Lung (tissue), 12 donors: ENCODE data around the gene UGT2A1. TPM values are rescaled to one million over a fixed set of nuclear protein-coding genes. Genes with fewer than 3 reads are reported as not detected.
A peak's percentile ranks its signal among the peaks of the same experiment; 100 is the strongest.

Source experiments
- ATAC-seq: fragments of 200-7000 bp; cut with Tn5 transposase; one replicate; pipeline ENCODE4 v1.9.1; 2020; ENCODE audit warnings: moderate number of reproducible peaks; ENCODE audit not compliant: insufficient read depth, low FRiP score
- DNase-seq, 3 donors: peaks; one replicate each; pipeline ENCODE4 v3.0.0-alpha.2; 2013 to 2017
- H3K27ac ChIP-seq, 2 donors: one replicate each; pipeline ENCODE4 v1.5.1; 2013; ENCODE audit warnings: mild to moderate bottlenecking in 2 of 2, moderate library complexity in 2 of 2, control low read depth in 1 of 2, inconsistent platforms in 1 of 2, low read depth in 1 of 2, low read length in 1 of 2
- H3K27me3 ChIP-seq, 3 donors: one replicate each; pipeline ENCODE4 v1.5.1; 2013; ENCODE audit warnings: low read length in 2 of 3; ENCODE audit not compliant: control insufficient read depth in 3 of 3, insufficient read depth in 3 of 3
- H3K36me3 ChIP-seq, 4 donors: one replicate each; pipeline ENCODE4 v1.5.1; 2013; ENCODE audit warnings: low read length in 4 of 4, mild to moderate bottlenecking in 1 of 4, moderate library complexity in 1 of 4; ENCODE audit not compliant: control insufficient read depth in 4 of 4, insufficient read depth in 4 of 4
- H3K4me1 ChIP-seq, 5 donors: one replicate each; pipeline ENCODE4 v1.5.1; 2013; ENCODE audit warnings: low read length in 5 of 5, mild to moderate bottlenecking in 2 of 5, moderate library complexity in 1 of 5; ENCODE audit not compliant: control insufficient read depth in 5 of 5, insufficient read depth in 5 of 5
- H3K4me3 ChIP-seq: one replicate; pipeline ENCODE4 v1.5.1; 2013; ENCODE audit warnings: mild to moderate bottlenecking, control low read depth, moderate library complexity
- H3K9ac ChIP-seq, 2 donors: one replicate each; pipeline ENCODE4 v1.5.1; 2013; ENCODE audit warnings: low read length in 2 of 2, control low read depth in 1 of 2; ENCODE audit not compliant: insufficient read depth in 1 of 2
- H3K9me3 ChIP-seq, 4 donors: one replicate each; pipeline ENCODE4 v1.5.1; 2013; ENCODE audit warnings: low read length in 3 of 4, mild to moderate bottlenecking in 1 of 4, moderate library complexity in 1 of 4; ENCODE audit not compliant: control insufficient read depth in 4 of 4, insufficient read depth in 3 of 4
- CTCF ChIP-seq: IDR thresholded peaks from 2 replicates; pipeline ENCODE4 v1.5.1; 2012; ENCODE audit warnings: mild to moderate bottlenecking; ENCODE audit errors: control extremely low read depth, extremely low read depth
- WGBS, 2 donors: extraction: QIAGEN DNeasy Blood & Tissue Kit; methylation state at CpG; one replicate each; pipeline ENCODE4 v1.1.7; 2013; 5-methylcytosine and 5-hydroxymethylcytosine counted together
- polyA plus RNA-seq, 2 donors: library from polyadenylated mRNA; stranded (reverse); fragments of 200-250 nt; gene quantifications; one replicate each; pipeline ENCODE4 v1.2.1, GENCODE V29; 2013
- total RNA-seq, 2 donors: library from RNA; depleted of rRNA in 1 of 2; stranded (reverse); fragments of >200 nt in 1 of 2; gene quantifications; one replicate each; pipeline ENCODE4 v1.2.1, GENCODE V29; 2014 to 2021
- donor health status: control.
- donor health status: control.
- donor health status: Bipolar disorder and iron deficiency.
- donor health status: healthy.
- donor health status: DM: yes; HTN: yes; CAD: no.

UGT2A1 gene
- total and polyA plus RNA-seq, 4 donors: 0.13 TPM; not detected in 3

DNA sequence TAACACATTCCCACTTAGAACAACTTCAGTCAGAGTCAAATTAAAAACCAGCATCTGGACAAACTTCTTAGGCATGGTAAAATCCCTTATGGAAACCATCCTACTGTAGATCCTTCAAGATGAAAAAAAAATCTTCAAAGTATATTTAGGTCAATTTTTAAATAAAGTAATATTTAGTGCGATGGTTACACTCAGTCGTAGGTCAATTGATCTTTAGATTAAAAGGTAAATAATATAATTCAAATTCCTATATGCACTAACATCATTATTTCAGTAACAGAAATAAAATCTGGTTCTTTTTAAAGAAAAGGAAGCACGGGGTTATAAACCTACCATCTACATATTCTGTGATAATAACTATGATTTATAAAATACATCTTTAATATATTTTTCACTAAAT is 13.5 kb downstream of the UGT2A1 start, which contains the start of gene UGT2A2:
UGT2A2 (minus strand) TSS at position 101 of the 400 bp plus-strand sequence; CDS start at position 99, 2 bp downstream.
- Histone ChIP-seq H3K27ac (no peak within 1 kb of the TSS), H3K36me3 (no peaks in the 10 kb centered on the region), H3K9ac (no peak within 1 kb of the TSS), H3K9me3 (no peaks in the 10 kb centered on the region), H3K27me3 (no peaks in the 10 kb centered on the region), H3K4me1 (no peaks in the 10 kb centered on the region), H3K4me3 (no peak within 1 kb of the TSS)
- ATAC-seq (no peak), DNase-seq (no peak)
- WGBS, 2 donors: 92 to 97% methylated on average over 3 of the region's 3 CpGs
- TF ChIP-seq CTCF: no peak

DNA sequence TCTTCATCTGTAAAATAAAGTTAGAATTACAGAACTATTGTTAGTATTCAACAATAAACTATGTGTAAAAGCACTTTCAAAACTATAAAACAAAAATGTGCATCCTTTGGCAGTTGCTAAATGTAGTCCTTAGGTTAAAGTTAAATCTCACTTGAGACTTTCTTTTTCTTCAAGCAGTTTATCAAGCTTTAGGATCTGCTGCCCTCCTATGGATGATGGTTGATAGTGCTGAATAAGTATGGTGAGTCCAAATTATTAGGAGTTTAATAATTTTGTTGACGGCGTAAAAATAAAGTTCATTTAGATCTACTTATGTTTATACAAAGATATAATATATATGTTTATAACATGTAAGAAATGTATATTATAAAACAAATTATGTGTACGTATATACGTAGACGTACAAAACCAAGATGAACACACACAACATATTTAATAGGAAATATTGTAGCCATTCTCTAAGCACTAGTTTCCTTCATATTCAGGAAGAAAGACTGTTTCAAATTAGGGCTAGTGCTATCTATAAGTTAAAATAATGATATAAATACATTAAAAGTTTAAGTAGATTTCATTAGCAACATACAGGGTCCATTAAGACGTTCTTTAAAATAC is 35.9 kb downstream of the UGT2A1 start:
- 74 to 82% methylated on average over 6 of the region's 6 CpGs for WGBS, 2 donors
- ATAC-seq: no peak

GRCh38 chr4:69610484-69610883 is 42.6 kb downstream of the UGT2A1 start:
- Histone ChIP-seq H3K27ac (no peak overlapping the region), H3K9me3 (no peaks in the 10 kb centered on the region), H3K4me1 (no peaks in the 10 kb centered on the region), H3K9ac (no peak overlapping the region), H3K4me3 (no peak overlapping the region), H3K36me3 (no peaks in the 10 kb centered on the region), H3K27me3 (no peaks in the 10 kb centered on the region)
- no peak for TF ChIP-seq CTCF
- ATAC-seq (no peak), DNase-seq (no peak)
- 60 to 79% methylated on average over 1 of the region's 1 CpG for WGBS, 2 donors

More for the DNA sequence above, 35.9 kb downstream of the UGT2A1 start:
- Histone ChIP-seq H3K4me1 (no peaks in the 10 kb centered on the region), H3K4me3 (no peak overlapping the region), H3K27ac (no peak overlapping the region), H3K9me3 (peaks cover 0 to 2% (median 0%) of the 10 kb centered on the region in 4 donors), H3K9ac (no peak overlapping the region), H3K27me3 (no peaks in the 10 kb centered on the region), H3K36me3 (no peaks in the 10 kb centered on the region)
- DNase-seq: peak in 2 of 3 donors; percentile 65 to 72
- TF ChIP-seq CTCF: peak; percentile 9

GRCh38 chr4:69601065-69601464 is 52.0 kb downstream of the UGT2A1 start:
- Histone ChIP-seq H3K27ac (no peak overlapping the region), H3K9me3 (no peaks in the 10 kb centered on the region), H3K36me3 (no peaks in the 10 kb centered on the region), H3K4me3 (no peak overlapping the region), H3K9ac (no peak overlapping the region), H3K4me1 (no peaks in the 10 kb centered on the region), H3K27me3 (no peaks in the 10 kb centered on the region)
- WGBS, 2 donors: 80 to 84% methylated on average over 4 of the region's 4 CpGs
- DNase-seq (no peak), ATAC-seq (no peak)
- no peak for TF ChIP-seq CTCF
